Loucy (cell line): ENCODE data around the gene RTN4RL2.

Source experiments
- CTCF ChIP-seq: fragments of 200-600 bp; sonication (generic); conservative IDR thresholded peaks from 2 replicates; pipeline ENCODE4 v1.5.1; 2014; ENCODE audit warnings: mild to moderate bottlenecking, antibody characterized with exemption, low read length
- EZH2phosphoT487 ChIP-seq: fragments of 200-600 bp; IDR thresholded peaks from 2 replicates; pipeline ENCODE4 v1.6.1; 2018; ENCODE audit warnings: antibody characterized with exemption, mild to moderate bottlenecking, moderate library complexity, borderline replicate concordance

- TF ChIP-seq CTCF, result no peak
- no peak for TF ChIP-seq EZH2phosphoT487
These were observed 35.4 kb upstream of the RTN4RL2 start for GRCh38 chr11:57424792-57425564.
